ENCODE results near the gene RSBN1. TPM values are rescaled to one million over a fixed set of nuclear protein-coding genes. Genes with fewer than 3 reads are reported as not detected.

RSBN1 gene
- total and polyA plus RNA-seq, 8 donors: 15.6 to 26.8 (median 23.8) TPM

GRCh38 chr1:113786069-113786468, 26.2 kb downstream of the RSBN1 start:
- Histone ChIP-seq H3K27ac (peak overlapping the region in 1 of 2 donors; percentile 87), H3K27me3 (no peaks in the 10 kb centered on the region), H3K36me3 (no peaks in the 10 kb centered on the region), H3K4me3 (no peak overlapping the region), H3K4me1 (peaks cover 26 to 66% of the 10 kb centered on the region in 2 donors), H3K9me3 (no peaks in the 10 kb centered on the region)
- intact Hi-C loops (cut with DNase I): no loop called here
- TF ChIP-seq, protein P1, sequence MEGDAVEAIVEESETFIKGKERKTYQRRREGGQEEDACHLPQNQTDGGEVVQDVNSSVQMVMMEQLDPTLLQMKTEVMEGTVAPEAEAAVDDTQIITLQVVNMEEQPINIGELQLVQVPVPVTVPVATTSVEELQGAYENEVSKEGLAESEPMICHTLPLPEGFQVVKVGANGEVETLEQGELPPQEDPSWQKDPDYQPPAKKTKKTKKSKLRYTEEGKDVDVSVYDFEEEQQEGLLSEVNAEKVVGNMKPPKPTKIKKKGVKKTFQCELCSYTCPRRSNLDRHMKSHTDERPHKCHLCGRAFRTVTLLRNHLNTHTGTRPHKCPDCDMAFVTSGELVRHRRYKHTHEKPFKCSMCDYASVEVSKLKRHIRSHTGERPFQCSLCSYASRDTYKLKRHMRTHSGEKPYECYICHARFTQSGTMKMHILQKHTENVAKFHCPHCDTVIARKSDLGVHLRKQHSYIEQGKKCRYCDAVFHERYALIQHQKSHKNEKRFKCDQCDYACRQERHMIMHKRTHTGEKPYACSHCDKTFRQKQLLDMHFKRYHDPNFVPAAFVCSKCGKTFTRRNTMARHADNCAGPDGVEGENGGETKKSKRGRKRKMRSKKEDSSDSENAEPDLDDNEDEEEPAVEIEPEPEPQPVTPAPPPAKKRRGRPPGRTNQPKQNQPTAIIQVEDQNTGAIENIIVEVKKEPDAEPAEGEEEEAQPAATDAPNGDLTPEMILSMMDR (IDR thresholded peaks at IDR 0.05): no peak
- DNase-seq (no peak), ATAC-seq (no peak)

GRCh38 chr1:113784104-113784779, 28.0 kb downstream of the RSBN1 start:
- Histone ChIP-seq H3K4me1 (peaks cover 34 to 79% of the 10 kb centered on the region in 2 donors), H3K36me3 (no peaks in the 10 kb centered on the region), H3K27ac (peak overlapping the region in 1 of 2 donors; percentile 87), H3K9me3 (no peaks in the 10 kb centered on the region), H3K27me3 (no peaks in the 10 kb centered on the region), H3K4me3 (no peak overlapping the region)
- peak; percentile 50 for ATAC-seq
- intact Hi-C loops (cut with DNase I): no loop called here
- no peak for DNase-seq
- TF ChIP-seq, protein P1 (IDR thresholded peaks at IDR 0.05): no peak

DNA sequence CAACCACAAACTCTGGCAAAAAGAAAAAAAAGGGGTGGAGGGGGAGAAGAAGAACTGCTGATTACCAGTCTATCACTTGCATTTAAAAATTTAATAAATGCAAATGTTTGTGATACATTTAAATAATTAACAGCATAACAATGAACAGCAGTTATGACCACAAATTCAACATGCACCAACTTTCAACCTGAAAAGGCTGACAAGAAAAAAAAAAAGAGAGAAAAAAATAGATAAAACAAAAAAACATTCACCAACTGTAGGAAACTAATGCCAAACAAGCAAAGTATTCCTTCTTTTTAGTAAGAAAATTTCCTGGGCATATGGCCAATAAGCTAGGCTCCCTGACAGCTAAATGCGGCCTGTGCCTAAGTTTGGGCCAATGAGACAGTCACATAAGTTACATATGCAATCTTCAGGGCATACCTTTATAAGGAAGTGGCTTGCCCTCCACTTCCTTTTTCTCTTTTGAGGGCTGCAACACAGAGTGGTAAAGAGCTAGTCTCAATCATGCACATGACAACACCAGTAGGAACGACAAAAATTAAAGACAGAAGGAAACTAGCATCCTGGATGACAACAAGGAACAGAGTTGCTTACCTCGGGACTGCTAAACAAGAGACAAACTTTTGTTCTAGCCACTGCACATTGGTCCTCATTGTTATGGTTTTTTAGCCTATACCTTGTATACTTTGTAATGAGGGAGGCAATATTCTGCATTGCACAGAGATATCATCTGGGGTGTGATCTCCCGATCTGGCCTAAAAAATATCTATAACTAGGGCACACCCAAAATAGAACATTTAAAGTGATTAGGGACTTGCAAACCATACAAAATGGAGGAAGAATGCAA, 28.8 kb downstream of the RSBN1 start:
- ATAC-seq: peak; percentile 88
- Histone ChIP-seq H3K4me1 (peaks cover 34 to 72% of the 10 kb centered on the region in 2 donors), H3K36me3 (no peaks in the 10 kb centered on the region), H3K27ac (peak overlapping the region; percentile 5 to 87), H3K27me3 (no peaks in the 10 kb centered on the region), H3K4me3 (no peak overlapping the region), H3K9me3 (no peaks in the 10 kb centered on the region)
- DNase-seq: peak in 3 of 4 donors; percentile 38 to 53 (median 39)
- TF ChIP-seq, protein P1 (IDR thresholded peaks at IDR 0.05): no peak
- intact Hi-C loops (cut with DNase I): no loop called here

GRCh38 chr1:113782406-113782805, 29.9 kb downstream of the RSBN1 start:
- ATAC-seq (no peak), DNase-seq (peak in 1 of 4 donors; percentile 17)
- intact Hi-C loops (cut with DNase I): no loop called here
- Histone ChIP-seq H3K4me1 (peaks cover 34 to 67% of the 10 kb centered on the region in 2 donors), H3K27ac (peak overlapping the region; percentile 5 to 87), H3K27me3 (no peaks in the 10 kb centered on the region), H3K36me3 (no peaks in the 10 kb centered on the region), H3K4me3 (no peak overlapping the region), H3K9me3 (no peaks in the 10 kb centered on the region)
- TF ChIP-seq, protein P1 (IDR thresholded peaks at IDR 0.05): no peak

Data from left lung (tissue), 10 donors.